Mesenchymal stem cell (in vitro differentiated cells and primary cell): ENCODE data around the gene CAND2.
"Not testable (repeated sequence)": the region's sequence is repeated elsewhere in the genome, so short reads cannot be mapped to it uniquely, and the experiment has no call there.

Experiments
- DNase-seq: peaks from one replicate; pipeline ENCODE4 v3.0.0-alpha.2; 2013
- H2AFZ ChIP-seq: one replicate; pipeline ENCODE4 v1.6.1; 2013; ENCODE audit warnings: low read depth, mild to moderate bottlenecking, control low read depth, inconsistent platforms, low read length, moderate library complexity
- H2AK5ac ChIP-seq: 2 replicates; pipeline ENCODE4 v1.6.1; 2013; ENCODE audit warnings: low read length, moderate library complexity, mild to moderate bottlenecking, inconsistent platforms; ENCODE audit not compliant: severe bottlenecking
- H2BK120ac ChIP-seq: one replicate; pipeline ENCODE4 v1.6.1; 2013; ENCODE audit warnings: low read depth, mild to moderate bottlenecking, inconsistent platforms, low read length, moderate library complexity
- H2BK12ac ChIP-seq, 2 experiments: one replicate each; pipeline ENCODE4 v1.6.1; 2013; ENCODE audit warnings: inconsistent platforms in 2 of 2, low read length in 2 of 2, mild to moderate bottlenecking in 2 of 2, moderate library complexity in 2 of 2, control low read depth in 1 of 2
- H2BK15ac ChIP-seq: one replicate; pipeline ENCODE4 v1.6.1; 2013; ENCODE audit warnings: mild to moderate bottlenecking, low read depth, inconsistent platforms; ENCODE audit not compliant: poor library complexity, severe bottlenecking
- H2BK5ac ChIP-seq: 2 replicates; pipeline ENCODE4 v1.6.1; 2013; ENCODE audit warnings: low read depth, mild to moderate bottlenecking, low read length, control low read depth, inconsistent platforms; ENCODE audit not compliant: poor library complexity, severe bottlenecking
- H3K14ac ChIP-seq, 2 experiments: one replicate each; pipeline ENCODE4 v1.6.1; 2013; ENCODE audit warnings: inconsistent platforms in 2 of 2, low read length in 2 of 2, control low read depth in 1 of 2, mild to moderate bottlenecking in 1 of 2, moderate library complexity in 1 of 2
- H3K18ac ChIP-seq, 2 experiments: one replicate each; pipeline ENCODE4 v1.6.1; 2013; ENCODE audit warnings: inconsistent platforms in 2 of 2, low read length in 2 of 2, control low read depth in 1 of 2, low read depth in 1 of 2, mild to moderate bottlenecking in 1 of 2
- H3K23ac ChIP-seq, 2 experiments: one replicate each; pipeline ENCODE4 v1.6.1; 2013; ENCODE audit warnings: inconsistent platforms in 2 of 2, low read length in 2 of 2, mild to moderate bottlenecking in 2 of 2, moderate library complexity in 2 of 2, control low read depth in 1 of 2
- H3K27ac ChIP-seq: 2 replicates; pipeline ENCODE4 v1.5.1; 2013; ENCODE audit warnings: mild to moderate bottlenecking, moderate library complexity, low read length, control low read depth, inconsistent platforms; ENCODE audit not compliant: poor library complexity, severe bottlenecking
- H3K27me3 ChIP-seq, 2 experiments: 2 replicates each; pipeline versions ENCODE4 v1.6.1 to v1.7.0; 2013; ENCODE audit warnings: low read length in 2 of 2, mild to moderate bottlenecking in 2 of 2, moderate library complexity in 2 of 2, control low read depth in 1 of 2, inconsistent platforms in 1 of 2; ENCODE audit not compliant: control insufficient read depth in 1 of 2, insufficient read depth in 1 of 2
- H3K36me3 ChIP-seq, 2 experiments: 2 replicates each; pipeline versions ENCODE4 v1.6.1 to v1.7.0; 2013; ENCODE audit warnings: low read length in 2 of 2, control low read depth in 1 of 2, inconsistent platforms in 1 of 2, low read depth in 1 of 2, mild to moderate bottlenecking in 1 of 2; ENCODE audit not compliant: insufficient read depth in 2 of 2, control insufficient read depth in 1 of 2
- H3K4ac ChIP-seq, 2 experiments: one replicate each; pipeline ENCODE4 v1.6.1; 2013; ENCODE audit warnings: inconsistent platforms in 2 of 2, low read length in 2 of 2, mild to moderate bottlenecking in 2 of 2, moderate library complexity in 2 of 2, control low read depth in 1 of 2, low read depth in 1 of 2
- H3K4me1 ChIP-seq: 2 replicates; pipeline ENCODE4 v1.6.1; 2013; ENCODE audit warnings: low read depth, low read length, control low read depth; ENCODE audit not compliant: control insufficient read depth, insufficient read depth
- H3K4me2 ChIP-seq: 2 replicates; pipeline ENCODE4 v1.6.1; 2013; ENCODE audit warnings: low read length, mild to moderate bottlenecking, inconsistent platforms; ENCODE audit not compliant: poor library complexity, severe bottlenecking
- H3K4me3 ChIP-seq, 2 experiments: 2 replicates each; pipeline versions ENCODE4 v1.5.1 to v1.7.0; 2013; ENCODE audit warnings: low read length in 2 of 2, mild to moderate bottlenecking in 2 of 2, control low read depth in 1 of 2, low read depth in 1 of 2; ENCODE audit not compliant: insufficient read depth in 1 of 2
- H3K79me1 ChIP-seq: replicated peaks from 2 replicates; pipeline ENCODE4 v1.6.1; 2013; ENCODE audit warnings: mild to moderate bottlenecking, control low read depth, low read length, inconsistent platforms; ENCODE audit not compliant: poor library complexity, severe bottlenecking
- H3K9ac ChIP-seq: 2 replicates; pipeline ENCODE4 v1.7.0; 2013; ENCODE audit warnings: mild to moderate bottlenecking, low read length, moderate library complexity
- H3K9me3 ChIP-seq: 2 replicates; pipeline ENCODE4 v1.7.0; 2013; ENCODE audit warnings: mild to moderate bottlenecking, low read length; ENCODE audit not compliant: control insufficient read depth
- H4K8ac ChIP-seq: one replicate; pipeline ENCODE4 v1.6.1; 2013; ENCODE audit warnings: inconsistent platforms, mild to moderate bottlenecking, low read length, moderate library complexity
- H4K91ac ChIP-seq: one replicate; pipeline ENCODE4 v1.6.1; 2013; ENCODE audit warnings: mild to moderate bottlenecking, low read length, inconsistent platforms
- WGBS: methylation state at CpG from one replicate; pipeline ENCODE4 v1.1.7; 2013; ENCODE audit warnings: mixed read lengths; 5-methylcytosine and 5-hydroxymethylcytosine counted together

Gene CAND2

DNA sequence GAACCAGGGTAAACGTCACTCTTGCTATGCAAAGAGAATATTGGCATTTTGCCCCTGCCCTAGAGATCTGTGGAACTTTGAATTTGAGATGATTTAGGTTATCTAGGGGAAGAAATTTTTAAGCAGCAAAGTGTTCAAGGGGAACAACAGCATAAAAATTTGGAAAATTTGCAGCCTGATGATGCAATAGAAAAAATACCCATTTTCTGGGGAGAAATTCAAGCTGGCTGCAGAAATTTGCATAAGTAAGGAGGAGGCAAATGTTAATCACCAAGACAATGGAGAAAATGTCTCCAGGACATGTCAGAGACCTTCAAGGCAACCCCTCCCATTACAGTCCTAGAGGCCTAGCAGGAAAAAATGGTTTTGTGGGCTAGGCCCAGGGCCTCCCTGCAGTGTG, 49.3 kb downstream of the CAND2 start:
- no peak overlapping the region for H3K4ac ChIP-seq
- no peaks in the 10 kb centered on the region for H3K36me3 ChIP-seq
- H2BK120ac ChIP-seq, result no peak overlapping the region
- no peaks in the 10 kb centered on the region for H3K9me3 ChIP-seq
- peaks cover 9% of the 10 kb centered on the region for H3K4me1 ChIP-seq
- DNase-seq, result no peak
- 53% methylated on average over 1 of the region's 1 CpG for WGBS
- no peaks in the 10 kb centered on the region for H3K79me1 ChIP-seq
- H3K14ac ChIP-seq, result peak overlapping the region in 1 of 2 experiments; percentile 77
- H2BK12ac ChIP-seq, result no peak overlapping the region
- H3K23ac ChIP-seq, result no peak overlapping the region
- no peak overlapping the region for H3K9ac ChIP-seq
- peak overlapping the region; percentile 53 for H2BK5ac ChIP-seq
- no peaks in the 10 kb centered on the region for H3K27me3 ChIP-seq
- H2AK5ac ChIP-seq, result peak overlapping the region; percentile 91
- no peak overlapping the region for H2AFZ ChIP-seq
- H3K27ac ChIP-seq, result peak overlapping the region; percentile 53
- peak overlapping the region; percentile 64 for H4K8ac ChIP-seq
- no peak overlapping the region for H3K4me3 ChIP-seq
- H3K18ac ChIP-seq, result no peak overlapping the region
- no peak overlapping the region for H2BK15ac ChIP-seq
- H3K4me2 ChIP-seq, result no peak overlapping the region
- no peak overlapping the region for H4K91ac ChIP-seq

GRCh38 chr3:12852201-12852600, 55.7 kb downstream of the CAND2 start:
- H3K23ac ChIP-seq, result no peak overlapping the region
- no peak overlapping the region for H4K8ac ChIP-seq
- DNase-seq, result no peak
- no peak overlapping the region for H2BK120ac ChIP-seq
- no peak overlapping the region for H3K4ac ChIP-seq
- no peak overlapping the region for H3K4me2 ChIP-seq
- no peak overlapping the region for H2AFZ ChIP-seq
- H2BK12ac ChIP-seq, result no peak overlapping the region
- no peak overlapping the region for H2BK15ac ChIP-seq
- H3K79me1 ChIP-seq, result no peaks in the 10 kb centered on the region
- no peak overlapping the region for H3K9ac ChIP-seq
- no peaks in the 10 kb centered on the region for H3K36me3 ChIP-seq
- 88% methylated on average over 2 of the region's 3 CpGs for WGBS
- H2BK5ac ChIP-seq, result no peak overlapping the region
- H4K91ac ChIP-seq, result no peak overlapping the region
- no peaks in the 10 kb centered on the region for H3K9me3 ChIP-seq
- H3K27me3 ChIP-seq, result peaks cover 34 to 37% of the 10 kb centered on the region in 2 experiments
- no peak overlapping the region for H3K4me3 ChIP-seq
- H3K14ac ChIP-seq, result no peak overlapping the region
- H3K18ac ChIP-seq, result no peak overlapping the region
- no peak overlapping the region for H3K27ac ChIP-seq
- no peak overlapping the region for H2AK5ac ChIP-seq
- H3K4me1 ChIP-seq, result peaks cover 8% of the 10 kb centered on the region

GRCh38 chr3:12853847-12854246, 57.4 kb downstream of the CAND2 start:
- not testable (repeated sequence) for H3K79me1 ChIP-seq, H3K27ac ChIP-seq, H3K9ac ChIP-seq, H2AK5ac ChIP-seq, H3K9me3 ChIP-seq, H4K8ac ChIP-seq, H3K18ac ChIP-seq, H2BK120ac ChIP-seq, H3K36me3 ChIP-seq, H2AFZ ChIP-seq, DNase-seq, H3K4me1 ChIP-seq, H2BK15ac ChIP-seq, H3K4me3 ChIP-seq, H2BK12ac ChIP-seq, H3K4me2 ChIP-seq, H2BK5ac ChIP-seq, H4K91ac ChIP-seq, H3K4ac ChIP-seq, H3K23ac ChIP-seq, H3K14ac ChIP-seq
- peaks cover 39 to 53% of the 10 kb centered on the region in 2 experiments for H3K27me3 ChIP-seq
- WGBS, result 90% methylated on average over 2 of the region's 2 CpGs

- Histone ChIP-seq H3K9me3 (no peaks in the 10 kb centered on the region), H2AK5ac (no peak overlapping the region), H2BK15ac (no peak overlapping the region)
Measured at GRCh38 chr3:12854565-12854964, 58.1 kb downstream of the CAND2 start.

More at GRCh38 chr3:12854565-12854964, 58.1 kb downstream of the CAND2 start:
- H2BK12ac ChIP-seq, result no peak overlapping the region
- H4K8ac ChIP-seq, result no peak overlapping the region
- H3K23ac ChIP-seq, result no peak overlapping the region
- H2BK5ac ChIP-seq, result no peak overlapping the region
- no peak overlapping the region for H2BK120ac ChIP-seq
- H3K36me3 ChIP-seq, result no peaks in the 10 kb centered on the region
- H3K4ac ChIP-seq, result no peak overlapping the region
- H2AFZ ChIP-seq, result no peak overlapping the region
- DNase-seq, result no peak
- no peak overlapping the region for H4K91ac ChIP-seq
- H3K4me2 ChIP-seq, result no peak overlapping the region
- no peak overlapping the region for H3K4me3 ChIP-seq
- H3K18ac ChIP-seq, result no peak overlapping the region
- H3K79me1 ChIP-seq, result no peaks in the 10 kb centered on the region
- H3K27ac ChIP-seq, result no peak overlapping the region
- peaks cover 5% of the 10 kb centered on the region for H3K4me1 ChIP-seq
- 91% methylated on average over 4 of the region's 4 CpGs for WGBS
- H3K9ac ChIP-seq, result no peak overlapping the region
- H3K27me3 ChIP-seq, result peaks cover 39 to 56% of the 10 kb centered on the region in 2 experiments
- no peak overlapping the region for H3K14ac ChIP-seq
